Right lobe of liver (tissue), 6 donors: ENCODE data around the gene ARHGEF7. TPM values are rescaled to one million over a fixed set of nuclear protein-coding genes. Genes with fewer than 3 reads are reported as not detected.

Experiments
- ATAC-seq, 4 donors: fragments of 200-7000 bp; cut with Tn5 transposase; one replicate each; pipeline ENCODE4 v1.9.1; 2020; ENCODE audit warnings: mild to moderate bottlenecking in 4 of 4, moderate library complexity in 4 of 4
- DNase-seq, 3 donors: peaks; one replicate each; pipeline ENCODE4 v3.0.0-alpha.2; 2020
- H3K27ac ChIP-seq, 3 donors: fragments of 200-600 bp; one replicate each; pipeline ENCODE4 v1.8.0; 2022
- H3K27me3 ChIP-seq, 2 donors: fragments of 200-600 bp; one replicate each; pipeline ENCODE4 v1.8.0; 2022
- H3K36me3 ChIP-seq, 4 donors: fragments of 200-600 bp; sonication (generic) in 1 of 4; one replicate each; pipeline versions ENCODE4 v1.5.1 to v1.8.0; 2017 to 2022; ENCODE audit warnings: control low read depth in 1 of 4
- H3K4me1 ChIP-seq, 4 donors: fragments of 200-600 bp; sonication (generic) in 1 of 4; one replicate each; pipeline versions ENCODE4 v1.5.1 to v1.8.0; 2017 to 2022; ENCODE audit warnings: control low read depth in 1 of 4
- H3K4me3 ChIP-seq, 3 donors: fragments of 200-600 bp; one replicate each; pipeline ENCODE4 v1.8.0; 2022
- H3K9me3 ChIP-seq, 4 donors: fragments of 200-600 bp; sonication (generic) in 1 of 4; one replicate each; pipeline versions ENCODE4 v1.5.1 to v1.8.0; 2017 to 2022; ENCODE audit warnings: control low read depth in 1 of 4
- CTCF ChIP-seq, 4 donors: fragments of 200-600 bp in 3 of 4; fragments of 450-650 bp in 1 of 4; IDR thresholded peaks; one replicate each; pipeline versions ENCODE4 v1.5.1 to v1.8.0; 2016 to 2022; ENCODE audit warnings: antibody characterized with exemption in 4 of 4, mild to moderate bottlenecking in 2 of 4
- POLR2A ChIP-seq: fragments of 450-650 bp; IDR thresholded peaks from one replicate; pipeline ENCODE4 v1.6.1; 2017; ENCODE audit warnings: antibody characterized with exemption, mild to moderate bottlenecking
- WGBS: methylation state at CpG from one replicate; pipeline ENCODE4 v1.1.6; 2018; ENCODE audit warnings: low coverage, low lambda C conversion rate; ENCODE audit not compliant: insufficient coverage; ENCODE audit errors: missing lambda C conversion rate; 5-methylcytosine and 5-hydroxymethylcytosine counted together
- intact Hi-C, 2 donors: fragments of 100-400 bp; cut with DNase I; formaldehyde crosslinking; loops; one replicate each; pipeline versions ENCODE4 v1.11.2 to v1.14.1; 2022
- total RNA-seq, 6 experiments: library from RNA; depleted of rRNA in 2 of 6; stranded (reverse); fragments of >200 nt in 2 of 6; fragmentation: NEBNext Ultra II Directional in 3 of 6; extraction: Animal tissue kit (Norgen Biotek cat#: 25700) in 3 of 6; gene quantifications; one replicate each; pipeline versions ENCODE4 v1.1.0 to v1.2.4, GENCODE V29; 2016 to 2023
- donor health status: DM: no; HTN: yes; CAD: no.
- donor health status: DM: no; HTN: no; CAD: no.
- donor health status: DM: no; HTN: no; CAD: no.
- donor health status: DM: no; HTN: yes; CAD: no.
- donor health status: DM: no; HTN: yes; CAD: no.

ARHGEF7 gene
- total RNA-seq, 6 experiments from 2014 or later: 22.0 to 40.1 (median 33.8) TPM

- intact Hi-C loops: no loop called here
- Histone ChIP-seq H3K4me3 (peak overlapping the region; percentile 86 to 94 (median 91)), H3K27ac (peak overlapping the region; percentile 95 to 96 (median 95)), H3K27me3 (no peaks in the 10 kb centered on the region), H3K9me3 (no peaks in the 10 kb centered on the region), H3K4me1 (peaks cover 0 to 17% (median 5%) of the 10 kb centered on the region in 4 donors), H3K36me3 (no peaks in the 10 kb centered on the region)
- WGBS: 0% methylated on average over 4 of the region's 31 CpGs
- peak; percentile 53 to 62 (median 57) for ATAC-seq
- TF ChIP-seq POLR2A: no peak
- TF ChIP-seq CTCF (IDR thresholded peaks at IDR 0.05): peak in 2 of 4 donors; percentile 16 to 20
- DNase-seq: peak; percentile 66 to 73 (median 67)
Measured at GRCh38 chr13:111153977-111154332, 38.8 kb downstream of the ARHGEF7 start.

GRCh38 chr13:111156421-111156820, 41.3 kb downstream of the ARHGEF7 start:
- DNase-seq: no peak
- ATAC-seq: no peak
- H3K9me3 ChIP-seq: no peaks in the 10 kb centered on the region
- no peaks in the 10 kb centered on the region for H3K27me3 ChIP-seq
- H3K4me1 ChIP-seq: peaks cover 0 to 17% (median 5%) of the 10 kb centered on the region in 4 donors
- no peak for TF ChIP-seq CTCF (IDR thresholded peaks at IDR 0.05)
- no peak for TF ChIP-seq POLR2A
- no peaks in the 10 kb centered on the region for H3K36me3 ChIP-seq
- no peak overlapping the region for H3K27ac ChIP-seq
- WGBS: 100% methylated on average over 1 of the region's 1 CpG
- H3K4me3 ChIP-seq: no peak overlapping the region
- intact Hi-C loops: no loop called here

- Histone ChIP-seq H3K27ac (no peak overlapping the region), H3K9me3 (no peaks in the 10 kb centered on the region), H3K4me1 (peaks cover 0 to 12% (median 5%) of the 10 kb centered on the region in 4 donors), H3K4me3 (no peak overlapping the region), H3K27me3 (no peaks in the 10 kb centered on the region), H3K36me3 (no peaks in the 10 kb centered on the region)
- TF ChIP-seq POLR2A: no peak
- TF ChIP-seq CTCF (IDR thresholded peaks at IDR 0.05): no peak
- intact Hi-C loops: no loop called here
- no peak for DNase-seq
- no peak for ATAC-seq
Measured at GRCh38 chr13:111158136-111158805, 43.2 kb downstream of the ARHGEF7 start.

GRCh38 chr13:111159362-111160320, 44.5 kb downstream of the ARHGEF7 start:
- intact Hi-C loops: loop anchor here in 1 of 2 donors (10.0 kb wide), 1 partner anchor 55 kb away; no protein-coding TSS in a partner anchor
- H3K4me1 ChIP-seq: peaks cover 0 to 7% (median 3%) of the 10 kb centered on the region in 4 donors

More at GRCh38 chr13:111159362-111160320, 44.5 kb downstream of the ARHGEF7 start:
- WGBS: 83% methylated on average over 3 of the region's 3 CpGs
- no peak overlapping the region for H3K27ac ChIP-seq
- DNase-seq: no peak
- H3K36me3 ChIP-seq: no peaks in the 10 kb centered on the region
- H3K4me3 ChIP-seq: no peak overlapping the region
- H3K27me3 ChIP-seq: no peaks in the 10 kb centered on the region
- no peaks in the 10 kb centered on the region for H3K9me3 ChIP-seq
- no peak for ATAC-seq
- no peak for TF ChIP-seq CTCF (IDR thresholded peaks at IDR 0.05)
- TF ChIP-seq POLR2A: no peak
